HCT116 (cell line): ENCODE data around the gene HIRA. TPM values are rescaled to one million over a fixed set of nuclear protein-coding genes. Genes with fewer than 3 reads are reported as not detected.

Experiments used
- ATAC-seq: fragments of 200-7000 bp; cut with Tn5 transposase; 2 replicates; pipeline ENCODE4 v1.9.1; 2020; ENCODE audit warnings: mild to moderate bottlenecking, moderate library complexity
- BruUV-seq: library from RNA; stranded (reverse); fragments of 400-500 nt; replicated peaks from 2 replicates; lab custom pipeline; 2021; lab: Mats Ljungman, UMichigan
- CTCF ChIA-PET: fragments of 300-600 bp; sonication (Branson Sonifier 250); formaldehyde crosslinking; loops from one replicate; lab custom pipeline; 2021; ENCODE audit warnings: antibody characterized with exemption; lab: Charles Lee
- POLR2A ChIA-PET: fragments of 300-600, 350-600 bp; sonication (Branson Sonifier 250); formaldehyde crosslinking; loops from one replicate; lab custom pipeline; 2021; ENCODE audit warnings: antibody characterized with exemption; lab: Charles Lee
- RAD21 ChIA-PET, 2 experiments: fragments of 300-600 bp; sonication (Branson Sonifier 250); formaldehyde crosslinking; loops; one replicate each; lab custom pipeline; 2023; ENCODE audit warnings: low total read pairs in 2 of 2; ENCODE audit not compliant: uncharacterized antibody in 2 of 2, unreplicated experiment in 2 of 2, low non-redundant PET in 1 of 2; lab: Charles Lee
- DNase-seq: peaks from one replicate; pipeline ENCODE4 v3.0.0-alpha.2; 2010; ENCODE audit warnings: low read depth, low spot score
- H2AFZ ChIP-seq: fragments of 200-600 bp; shearing (Covaris generic), sonication (generic); 2 replicates; pipeline ENCODE4 v1.6.1; 2017; ENCODE audit warnings: low read depth, mixed run types, mixed read lengths, antibody characterized with exemption, low read length; ENCODE audit not compliant: poor library complexity, severe bottlenecking
- H3K27ac ChIP-seq: 2 replicates; pipeline ENCODE4 v1.5.1; 2012; ENCODE audit warnings: low read depth, low read length
- H3K27me3 ChIP-seq: fragments of 200-600 bp; sonication (generic); 2 replicates; pipeline ENCODE4 v1.6.1; 2016; ENCODE audit warnings: mixed run types, low read length, mixed read lengths; ENCODE audit not compliant: insufficient read depth
- H3K36me3 ChIP-seq, 2 experiments: fragments of 200-500 bp in 1 of 2; fragments of 200-600 bp in 1 of 2; sonication (Bioruptor generic) in 1 of 2; sonication (generic) in 1 of 2; 2 replicates each; pipeline versions ENCODE4 v1.5.1 to v1.6.1; 2014 to 2016; ENCODE audit warnings: low read length in 2 of 2, inconsistent platforms in 1 of 2, mixed read lengths in 1 of 2, mixed run types in 1 of 2; ENCODE audit not compliant: insufficient read depth in 2 of 2, control insufficient read depth in 1 of 2
- H3K4me1 ChIP-seq, 2 experiments: fragments of 200-600 bp in 1 of 2; sonication (generic) in 1 of 2; 2 replicates each; pipeline versions ENCODE4 v1.5.1 to v1.6.1; 2012 to 2017; ENCODE audit warnings: low read length in 2 of 2, inconsistent platforms in 1 of 2, mild to moderate bottlenecking in 1 of 2, mixed read lengths in 1 of 2, mixed run types in 1 of 2, moderate library complexity in 1 of 2; ENCODE audit not compliant: insufficient read depth in 2 of 2, control insufficient read depth in 1 of 2
- H3K4me2 ChIP-seq: fragments of 200-600 bp; sonication (generic); 2 replicates; pipeline ENCODE4 v1.6.1; 2017; ENCODE audit warnings: mixed run types, low read length, mixed read lengths
- H3K4me3 ChIP-seq, 2 experiments: fragments of 200-600 bp in 1 of 2; sonication (generic) in 1 of 2; replicated peaks in 1 of 2; 2 replicates each; pipeline ENCODE4 v1.5.1; 2011 to 2016; ENCODE audit warnings: low read length in 2 of 2, control low read depth in 1 of 2, low read depth in 1 of 2, mild to moderate bottlenecking in 1 of 2, mixed read lengths in 1 of 2, mixed run types in 1 of 2
- H3K79me2 ChIP-seq: fragments of 200-600 bp; sonication (generic); 2 replicates; pipeline ENCODE4 v1.6.1; 2017; ENCODE audit warnings: mild to moderate bottlenecking, mixed run types, low read length, moderate library complexity, mixed read lengths; ENCODE audit not compliant: insufficient read depth
- H3K9ac ChIP-seq: fragments of 200-600 bp; sonication (generic); 2 replicates; pipeline ENCODE4 v1.6.1; 2016; ENCODE audit warnings: low read length, mixed read lengths
- H3K9me2 ChIP-seq: fragments of 200-600 bp; sonication (generic), shearing (Covaris generic); 2 replicates; pipeline ENCODE4 v1.6.1; 2017; ENCODE audit warnings: mixed run types, mild to moderate bottlenecking, moderate library complexity; ENCODE audit not compliant: insufficient read depth
- H3K9me3 ChIP-seq, 2 experiments: fragments of 200-500 bp in 1 of 2; fragments of 200-600 bp in 1 of 2; sonication (Bioruptor generic) in 1 of 2; sonication (generic) in 1 of 2; 2 replicates each; pipeline ENCODE4 v1.6.1; 2014 to 2017; ENCODE audit warnings: low read length in 2 of 2, mixed read lengths in 2 of 2, inconsistent platforms in 1 of 2, low read depth in 1 of 2, mild to moderate bottlenecking in 1 of 2, mixed run types in 1 of 2, moderate library complexity in 1 of 2; ENCODE audit not compliant: control insufficient read depth in 1 of 2, insufficient read depth in 1 of 2
- H4K20me1 ChIP-seq: fragments of 200-600 bp; sonication (generic), shearing (Covaris generic); 2 replicates; pipeline ENCODE4 v1.6.1; 2017; ENCODE audit warnings: mixed run types, mild to moderate bottlenecking, moderate library complexity; ENCODE audit not compliant: insufficient read depth
- ATF3 ChIP-seq: IDR thresholded peaks from 2 replicates; pipeline ENCODE4 v1.6.1; 2012
- CEBPB ChIP-seq: IDR thresholded peaks from 2 replicates; pipeline ENCODE4 v1.6.1; 2012; ENCODE audit warnings: low read depth
- CTCF ChIP-seq, 3 experiments: fragments of 200-600 bp in 1 of 3; sonication (generic) in 1 of 3; IDR thresholded peaks in 2 of 3; conservative IDR thresholded peaks in 1 of 3; 2 replicates each; pipeline ENCODE4 v1.5.1; 2012 to 2017; ENCODE audit warnings: low read depth in 2 of 3, low read length in 2 of 3, antibody characterized with exemption in 1 of 3, borderline replicate concordance in 1 of 3, control low read depth in 1 of 3, mild to moderate bottlenecking in 1 of 3, mixed read lengths in 1 of 3, mixed run types in 1 of 3, moderate library complexity in 1 of 3; ENCODE audit not compliant: insufficient read depth in 1 of 3
- EZH2 ChIP-seq: fragments of 200-600 bp; sonication (generic); IDR thresholded peaks from 2 replicates; pipeline ENCODE4 v1.6.1; 2017; ENCODE audit warnings: antibody characterized with exemption, mixed run types
- FOSL1 ChIP-seq: IDR thresholded peaks from 2 replicates; pipeline ENCODE4 v1.6.1; 2012; ENCODE audit warnings: low read depth
- JUND ChIP-seq: IDR thresholded peaks from 2 replicates; pipeline ENCODE4 v1.6.1; 2012
- MAX ChIP-seq: IDR thresholded peaks from 2 replicates; pipeline ENCODE4 v1.6.1; 2012
- POLR2AphosphoS5 ChIP-seq: IDR thresholded peaks from 2 replicates; pipeline ENCODE4 v1.6.1; 2011; ENCODE audit warnings: mild to moderate bottlenecking, low read depth, low read length, moderate library complexity
- REST ChIP-seq: IDR thresholded peaks from 2 replicates; pipeline ENCODE4 v1.6.1; 2012; ENCODE audit warnings: low read depth
- SIN3A ChIP-seq: IDR thresholded peaks from 2 replicates; pipeline ENCODE4 v1.6.1; 2012; ENCODE audit warnings: low read depth
- SP1 ChIP-seq: IDR thresholded peaks from 2 replicates; pipeline ENCODE4 v1.6.1; 2012; ENCODE audit warnings: low read depth
- YY1 ChIP-seq: IDR thresholded peaks from 2 replicates; pipeline ENCODE4 v1.6.1; 2011; ENCODE audit warnings: low read length, low read depth, moderate library complexity, mild to moderate bottlenecking; ENCODE audit not compliant: insufficient replicate concordance; ENCODE audit errors: extremely low read depth
- ZNF274 ChIP-seq: fragments of 200-500 bp; sonication (Bioruptor generic); IDR thresholded peaks from 2 replicates; pipeline ENCODE4 v1.6.1; 2014; ENCODE audit warnings: mild to moderate bottlenecking, low read depth, low read length, inconsistent platforms
- intact Hi-C: fragments of 100-400 bp; cut with micrococcal nuclease; formaldehyde crosslinking; loops from 2 replicates; pipeline ENCODE4 v1.10.0; 2022
- total RNA-seq: library from RNA; stranded (reverse); gene quantifications from one replicate; pipeline ENCODE4 v1.2.1, GENCODE V29; 2021; ENCODE audit not compliant: unreplicated experiment

The HIRA gene
- total RNA-seq, 1 experiment from 2014 or later: 30.6 TPM

- TF ChIP-seq ZNF274 (no peak), EZH2 (no peak), MAX (no peak), CTCF (IDR thresholded peaks at IDR 0.05 in 2 of 3, conservative IDR thresholded peaks at IDR 0.05 in 1 of 3; ENCODE audit: borderline replicate concordance in 1 of 3, insufficient read depth in 1 of 3, low read depth in 2 of 3, low read length in 2 of 3) (no peak)
Observed at GRCh38 chr22:19406281-19406811, 25.2 kb downstream of the HIRA start (continued).

GRCh38 chr22:19405652-19406051, 25.9 kb downstream of the HIRA start:
- H3K79me2 ChIP-seq: peaks cover 9% of the 10 kb centered on the region; the same call in 1 of the 2 replicates
- no peak overlapping the region for H2AFZ ChIP-seq
- ATAC-seq (no peak), DNase-seq (no peak)
- ChIA-PET CTCF (no interaction called here), POLR2A (no interaction called here), RAD21 (no interaction called here)
- no peak overlapping the region for H3K27ac ChIP-seq
- no peak overlapping the region for H3K9ac ChIP-seq
- H3K4me2 ChIP-seq: no peak overlapping the region
- H3K4me1 ChIP-seq: peaks cover 0 to 10% of the 10 kb centered on the region in 2 experiments; a peak in 2 of 4 replicates
- H4K20me1 ChIP-seq: no peaks in the 10 kb centered on the region
- no peaks in the 10 kb centered on the region for H3K9me2 ChIP-seq
- no peaks in the 10 kb centered on the region for H3K9me3 ChIP-seq
- intact Hi-C loops: no loop called here
- TF ChIP-seq ATF3: no peak
- no peak for TF ChIP-seq SIN3A
- TF ChIP-seq POLR2AphosphoS5: no peak
- TF ChIP-seq YY1: no peak
- TF ChIP-seq JUND: no peak
- no peak for TF ChIP-seq SP1
- TF ChIP-seq CEBPB: no peak
- TF ChIP-seq REST: no peak
- TF ChIP-seq FOSL1: no peak
- peaks cover 31 to 37% of the 10 kb centered on the region in 2 experiments; a peak in 3 of 4 replicates for H3K36me3 ChIP-seq
- BruUV-seq: no TSS peak
- H3K27me3 ChIP-seq: no peaks in the 10 kb centered on the region
- H3K4me3 ChIP-seq: no peak overlapping the region
